Stimulated activated CD8-positive, alpha-beta memory T cell treated with anti-CD3 and anti-CD28 coated beads, Interleukin-7, amount 100 ng/mL, for 24 hours (primary cell): ENCODE measurements around the gene LRRC8E.
A peak's percentile ranks its signal among the peaks of the same experiment; 100 is the strongest.

Experiments
- DNase-seq: peaks from one replicate; pipeline ENCODE4 v3.0.0-alpha.2; 2020; ENCODE audit warnings: low read depth

Gene LRRC8E

GRCh38 chr19:7888145-7888825 lies at the start of gene LRRC8E:
TSS of gene LRRC8E (plus strand) at chr19:7888510. CDS start at chr19:7895604, 7,094 bp downstream.
- DNase-seq = peak; percentile 18

GRCh38 chr19:7839476-7839875 lies 48.8 kb upstream of the LRRC8E start:
- no peak for DNase-seq

GRCh38 chr19:7840629-7841028 lies 47.7 kb upstream of the LRRC8E start:
- DNase-seq = no peak

GRCh38 chr19:7841751-7842660 lies 46.3 kb upstream of the LRRC8E start:
- DNase-seq = no peak

GRCh38 chr19:7842661-7843294 lies 45.5 kb upstream of the LRRC8E start:
- no peak for DNase-seq

GRCh38 chr19:7843521-7843920 lies 44.8 kb upstream of the LRRC8E start:
- DNase-seq = no peak

- DNase-seq = no peak
Observed at GRCh38 chr19:7844405-7844804, 43.9 kb upstream of the LRRC8E start.

GRCh38 chr19:7844951-7845350 lies 43.4 kb upstream of the LRRC8E start:
- DNase-seq = no peak

- no peak for DNase-seq
Observed at GRCh38 chr19:7845390-7846154, 42.7 kb upstream of the LRRC8E start.

GRCh38 chr19:7846155-7846646 lies 42.1 kb upstream of the LRRC8E start:
- DNase-seq = no peak

- no peak for DNase-seq
Observed at GRCh38 chr19:7847664-7848063, 40.6 kb upstream of the LRRC8E start.

- no peak for DNase-seq
Observed at GRCh38 chr19:7848779-7849457, 39.4 kb upstream of the LRRC8E start.

GRCh38 chr19:7849631-7849999 lies 38.7 kb upstream of the LRRC8E start:
- DNase-seq = no peak

- DNase-seq = no peak
Observed at GRCh38 chr19:7850000-7850813, 38.1 kb upstream of the LRRC8E start.

GRCh38 chr19:7850945-7851622 lies 37.2 kb upstream of the LRRC8E start:
- DNase-seq = no peak

GRCh38 chr19:7851623-7852500 lies 36.4 kb upstream of the LRRC8E start:
- no peak for DNase-seq

- DNase-seq = peak; percentile 51
Observed at GRCh38 chr19:7852851-7853769, 35.2 kb upstream of the LRRC8E start.

- no peak for DNase-seq
Observed at GRCh38 chr19:7853770-7854128, 34.6 kb upstream of the LRRC8E start.
